ENCODE data around the gene BCL11B.

The BCL11B gene

GRCh38 chr14:99271951-99272631, at the start of gene BCL11B:
TSS of gene BCL11B (minus strand) at chr14:99272197. CDS start at chr14:99271218, 979 bp downstream.
- peak; percentile 95 for DNase-seq

GRCh38 chr14:99321236-99321925, 49.4 kb upstream of the BCL11B start:
- DNase-seq, result no peak

DNA sequence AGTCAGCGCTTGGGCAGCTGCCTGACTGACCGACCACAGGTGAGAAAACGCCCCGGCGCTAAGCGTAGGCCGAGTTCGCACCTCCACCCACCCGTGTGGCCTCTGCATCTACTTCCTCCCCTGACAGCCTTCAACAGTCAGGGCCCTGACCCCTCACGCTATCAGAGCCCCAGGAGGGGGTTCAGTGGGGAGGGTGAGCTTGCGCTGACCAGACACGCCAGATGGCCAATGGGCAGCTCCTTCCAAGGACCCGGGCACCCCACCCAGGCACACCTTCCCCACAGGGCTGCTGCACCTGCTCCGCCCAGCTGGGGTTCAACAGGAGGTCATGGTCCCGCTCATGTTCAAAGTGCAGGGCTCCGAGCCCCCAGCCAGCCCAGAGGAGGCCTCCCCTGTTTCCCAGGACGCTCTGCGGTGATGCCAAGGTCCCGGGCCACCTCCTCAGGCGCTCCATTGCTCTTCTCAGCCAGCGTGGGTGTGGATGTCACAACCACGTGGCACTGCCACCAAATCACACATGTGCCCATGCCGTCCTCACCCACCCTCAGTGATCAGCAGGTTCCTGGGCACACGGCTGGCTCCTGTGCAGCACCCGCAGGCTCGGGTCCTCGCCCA, 48.7 kb upstream of the BCL11B start:
- DNase-seq, result no peak

GRCh38 chr14:99320105-99320572, 48.1 kb upstream of the BCL11B start:
- peak; percentile 76 for DNase-seq

- DNase-seq, result no peak
Observed at GRCh38 chr14:99318959-99319295, 46.9 kb upstream of the BCL11B start.

DNA sequence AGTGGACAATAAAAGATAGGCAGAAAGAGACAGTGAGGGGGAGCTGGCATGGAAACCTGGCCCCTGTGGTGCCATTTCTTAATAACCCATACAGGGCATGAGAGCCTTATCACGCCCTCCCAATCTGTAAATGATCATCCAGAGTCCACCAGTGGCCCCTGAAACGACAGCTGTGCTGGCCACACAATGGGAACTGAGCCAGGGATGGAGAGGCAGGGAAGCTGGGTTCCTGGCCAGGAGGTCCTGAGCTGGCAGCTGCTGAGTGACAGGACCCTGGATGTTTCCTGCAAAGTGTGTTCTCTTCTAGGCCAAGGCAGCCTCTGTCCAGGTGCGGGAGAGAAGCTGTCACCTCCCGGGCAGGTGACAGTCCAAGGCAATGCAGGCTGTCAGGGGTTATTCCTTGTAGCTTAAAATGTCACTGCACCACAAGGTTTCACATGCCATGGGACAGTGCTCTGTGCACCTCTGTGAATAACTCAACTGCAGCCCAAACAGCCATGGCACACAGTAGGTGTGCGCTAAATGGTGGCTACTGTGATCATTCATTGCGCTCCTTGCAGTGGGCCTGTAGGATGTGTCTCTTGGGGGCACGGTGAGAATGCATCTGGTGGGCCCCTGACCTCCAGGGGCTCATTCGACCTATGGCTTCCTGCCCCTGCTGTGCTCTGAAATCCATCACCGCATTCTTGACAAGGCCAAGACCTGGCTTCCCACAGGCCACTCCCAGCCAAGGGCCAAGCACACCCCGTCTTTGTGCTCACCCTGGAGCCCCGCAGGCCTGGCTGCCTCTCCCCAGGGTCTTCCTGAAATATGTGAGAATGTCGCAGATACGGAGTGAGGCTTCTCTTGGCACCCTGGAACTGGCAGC, 46.3 kb upstream of the BCL11B start:
- no peak for DNase-seq

- DNase-seq, result no peak
Observed at GRCh38 chr14:99317231-99318090, 45.5 kb upstream of the BCL11B start.

DNA sequence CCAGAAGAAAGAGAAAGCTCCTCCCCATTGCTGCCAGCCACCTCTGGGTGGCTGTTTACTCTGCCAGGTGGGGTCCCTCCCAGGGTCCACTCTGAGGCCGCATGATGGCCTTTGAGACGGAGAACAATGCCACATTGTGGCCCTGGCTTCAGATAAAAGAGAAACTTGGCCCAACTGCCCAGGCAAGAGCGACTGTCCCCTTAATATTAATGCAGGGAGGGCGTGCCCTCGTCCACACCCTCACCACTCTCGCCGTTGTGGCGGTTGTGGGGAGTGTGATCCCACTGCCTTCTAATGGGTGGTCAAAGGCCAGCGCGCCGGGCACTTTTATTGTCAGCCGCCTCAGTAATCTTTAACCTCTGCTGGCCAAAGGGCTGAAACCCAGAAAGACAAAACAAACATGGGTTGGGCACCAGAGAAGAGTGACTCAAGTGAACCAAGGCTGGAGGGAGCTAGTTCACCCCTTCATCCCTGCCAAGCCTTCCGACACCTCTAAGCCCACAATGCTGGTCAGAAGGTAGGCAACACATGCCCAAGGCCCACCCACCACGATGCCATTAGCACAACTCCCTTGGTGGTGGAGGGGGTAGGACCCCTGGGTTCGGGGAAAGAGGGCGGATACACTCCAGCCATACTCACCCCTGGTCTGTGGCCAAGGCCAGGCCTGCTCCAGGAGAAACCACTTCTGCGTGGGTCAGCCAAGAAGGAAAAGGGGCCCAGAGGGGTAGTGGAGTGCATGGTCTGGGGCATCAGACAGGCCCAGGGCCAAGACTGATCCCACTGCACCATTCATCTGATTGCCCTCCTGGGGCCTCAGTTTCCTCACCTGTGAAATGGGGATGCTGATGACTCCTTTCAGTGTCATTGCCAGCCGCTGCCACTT, 44.5 kb upstream of the BCL11B start:
- DNase-seq, result no peak

GRCh38 chr14:99315197-99315596, 43.2 kb upstream of the BCL11B start:
- no peak for DNase-seq

DNA sequence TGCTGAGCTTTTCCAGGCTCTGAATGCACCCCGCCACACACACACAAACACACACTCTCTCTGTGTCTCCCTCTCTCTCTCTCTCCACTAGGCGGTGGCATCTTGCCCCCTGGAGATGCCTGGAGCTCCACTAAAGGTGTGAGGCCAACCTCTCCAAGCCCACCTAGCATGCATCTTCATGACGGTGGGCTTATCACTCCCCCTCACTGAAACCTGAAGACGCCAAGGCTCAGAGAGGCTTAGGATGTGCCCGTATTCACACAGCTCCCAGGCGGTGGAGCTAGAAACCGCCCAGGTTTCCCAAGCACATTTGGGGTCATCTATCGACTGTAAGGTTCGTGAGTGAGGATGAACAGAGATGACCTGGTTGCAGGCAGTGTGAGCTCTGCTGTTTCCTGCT, 42.6 kb upstream of the BCL11B start:
- DNase-seq, result no peak

GRCh38 chr14:99313234-99313633, 41.2 kb upstream of the BCL11B start:
- no peak for DNase-seq

- DNase-seq, result no peak
Observed at GRCh38 chr14:99312106-99312505, 40.1 kb upstream of the BCL11B start.

GRCh38 chr14:99309220-99309766, 37.3 kb upstream of the BCL11B start:
- no peak for DNase-seq

DNA sequence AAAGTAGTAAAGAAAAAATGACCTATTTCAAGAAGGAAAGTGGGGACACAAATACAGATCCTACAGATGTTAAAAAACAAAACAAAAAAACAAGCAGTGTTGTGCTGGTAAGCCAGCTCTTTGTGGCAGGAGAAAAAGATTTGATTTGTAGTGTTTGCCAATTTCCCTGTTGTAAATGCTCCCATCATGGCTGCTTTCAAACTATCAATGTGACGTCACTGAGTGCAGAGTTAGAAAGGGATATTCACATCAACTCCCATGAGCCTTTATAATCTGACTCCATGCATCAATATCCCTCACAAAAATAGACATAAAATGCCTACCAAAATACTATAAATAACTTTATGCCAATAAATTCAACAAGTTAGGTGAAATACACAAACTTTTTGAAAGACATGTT, 32.2 kb upstream of the BCL11B start:
- DNase-seq, result no peak

GRCh38 chr14:99300190-99300589, 28.2 kb upstream of the BCL11B start:
- no peak for DNase-seq

GRCh38 chr14:99296517-99296916, 24.5 kb upstream of the BCL11B start:
- no peak for DNase-seq

- DNase-seq, result no peak
Observed at GRCh38 chr14:99289394-99290189, 17.6 kb upstream of the BCL11B start.

GRCh38 chr14:99288948-99289347, 17.0 kb upstream of the BCL11B start:
- DNase-seq, result no peak

DNA sequence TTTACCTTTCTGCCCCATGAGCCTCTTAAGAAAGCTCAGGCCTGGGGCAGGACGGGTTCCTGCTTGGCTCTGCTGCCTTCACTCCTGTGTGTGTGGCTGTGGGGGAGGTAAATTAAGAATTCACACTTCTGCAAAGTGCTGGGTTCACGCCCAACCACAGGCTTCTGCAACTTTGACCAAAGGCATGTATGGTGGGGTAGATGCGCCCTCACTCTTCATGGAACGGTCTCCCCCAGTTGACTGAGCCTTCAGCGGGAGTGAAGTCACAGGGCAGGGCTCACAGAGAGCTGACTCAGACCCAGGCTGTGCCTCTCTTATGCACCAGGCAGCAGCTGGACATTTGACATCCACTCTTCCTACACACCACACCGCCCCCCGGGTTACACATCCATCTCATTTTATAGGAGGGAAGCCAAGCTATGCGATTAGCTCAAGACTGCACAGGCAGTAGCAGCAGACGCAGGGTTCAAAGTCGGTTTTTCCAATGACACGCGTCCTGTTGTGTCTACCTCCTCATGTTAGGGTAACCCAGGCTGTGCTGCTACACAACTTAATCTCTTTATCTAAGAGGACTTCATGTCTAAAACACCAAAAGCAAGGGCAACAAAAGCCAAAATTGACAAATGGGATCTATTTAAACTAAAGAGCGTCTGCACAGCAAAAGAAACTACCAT, 15.4 kb upstream of the BCL11B start:
- DNase-seq, result peak; percentile 51
